ENCODE data around the gene ZC3H13. TPM values are rescaled to one million over a fixed set of nuclear protein-coding genes. Genes with fewer than 3 reads are reported as not detected.

The ZC3H13 gene
- total and polyA plus RNA-seq, 10 of the 15 experiments (the other 5 are each of a cell fraction or from before 2014, with no cell fraction given) = 10.0 to 55.9 (median 25.4) TPM

DNA sequence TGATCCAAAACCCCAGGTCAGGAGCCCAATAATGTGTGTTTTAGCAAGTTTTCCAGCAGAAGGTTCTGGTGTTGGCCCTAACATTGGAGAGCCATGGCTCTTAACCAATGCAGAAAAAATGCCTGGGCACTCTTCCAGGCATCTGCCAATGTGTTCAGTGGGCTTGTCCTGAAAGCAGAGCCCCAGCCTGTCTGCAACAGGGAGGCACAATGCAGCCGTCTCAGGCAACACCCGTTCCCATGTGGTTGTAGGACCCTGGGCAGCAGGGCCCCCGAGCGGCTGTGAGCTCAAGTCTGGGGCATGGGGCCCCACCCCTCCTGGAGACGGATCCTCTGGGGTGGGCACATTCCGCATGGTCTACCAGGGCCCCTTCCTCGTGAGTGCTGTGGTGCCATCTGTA is 142.9 kb downstream of the ZC3H13 start:
- intact Hi-C loops (cut with micrococcal nuclease; ENCODE audit: unreplicated experiment) (no loop called here), in situ Hi-C loops (cut with MboI) (no loop called here)
- H3K9ac ChIP-seq (ENCODE audit: control insufficient read depth, insufficient read depth, low read length) = no peak overlapping the region
- H3K4me1 ChIP-seq (ENCODE audit: control insufficient read depth, insufficient read depth, low read length) = no peaks in the 10 kb centered on the region
- ChIA-PET SMC1A (ENCODE audit: uncharacterized antibody, unreplicated experiment) (interaction anchor here (0.6 kb wide), 1 partner anchor 1338 kb away, joined by 5 read pairs; no protein-coding TSS in a partner anchor), CTCF (no interaction called here), RAD21 (ENCODE audit: unreplicated experiment) (no interaction called here), POLR2A (no interaction called here)
- ATAC-seq (no peak), FAIRE-seq (no peak), DNase-seq (ENCODE audit: low read depth, low spot score) (no peak)
- H3K27me3 ChIP-seq (replicated peaks in 1 of 2; ENCODE audit: control insufficient read depth in 2 of 2, insufficient read depth in 2 of 2, low read length in 1 of 2) = peaks cover 0 to 2% of the 10 kb centered on the region in 2 experiments; a peak in 1 of 4 replicates
- no TSS peak for BruUV-seq (replicated peaks)
- no peaks in the 10 kb centered on the region for H4K20me1 ChIP-seq (ENCODE audit: control insufficient read depth, insufficient read depth)
- no peaks in the 10 kb centered on the region for H3K79me2 ChIP-seq (ENCODE audit: control insufficient read depth, insufficient read depth, low read length)
- WGBS (ENCODE audit: insufficient coverage, insufficient replicate concordance, low lambda C conversion rate, missing lambda C conversion rate) = 23% methylated on average over 7 of the region's 7 CpGs
- no peak overlapping the region for H3K4me3 ChIP-seq
- no peak overlapping the region for H2AFZ ChIP-seq (ENCODE audit: control insufficient read depth, low read depth, low read length)
- H3K36me3 ChIP-seq (ENCODE audit: control insufficient read depth in 2 of 2, insufficient read depth in 2 of 2, low read length in 1 of 2) = no peaks in the 10 kb centered on the region
- TF ChIP-seq SIX5 (IDR thresholded peaks at IDR 0.05; ENCODE audit: low read depth, low read length, severe bottlenecking) = no peak
- no peak for TF ChIP-seq DPF2 (IDR thresholded peaks at IDR 0.05)
- TF ChIP-seq RBBP5 (conservative IDR thresholded peaks at IDR 0.05) = no peak
- no peak for TF ChIP-seq FOS (IDR thresholded peaks at IDR 0.05; ENCODE audit: borderline replicate concordance, extremely low read depth, insufficient read length)
- no peak for TF ChIP-seq KAT2A (conservative IDR thresholded peaks at IDR 0.05; ENCODE audit: control insufficient read depth, low read depth, low read length)
- TF ChIP-seq, protein P1, sequence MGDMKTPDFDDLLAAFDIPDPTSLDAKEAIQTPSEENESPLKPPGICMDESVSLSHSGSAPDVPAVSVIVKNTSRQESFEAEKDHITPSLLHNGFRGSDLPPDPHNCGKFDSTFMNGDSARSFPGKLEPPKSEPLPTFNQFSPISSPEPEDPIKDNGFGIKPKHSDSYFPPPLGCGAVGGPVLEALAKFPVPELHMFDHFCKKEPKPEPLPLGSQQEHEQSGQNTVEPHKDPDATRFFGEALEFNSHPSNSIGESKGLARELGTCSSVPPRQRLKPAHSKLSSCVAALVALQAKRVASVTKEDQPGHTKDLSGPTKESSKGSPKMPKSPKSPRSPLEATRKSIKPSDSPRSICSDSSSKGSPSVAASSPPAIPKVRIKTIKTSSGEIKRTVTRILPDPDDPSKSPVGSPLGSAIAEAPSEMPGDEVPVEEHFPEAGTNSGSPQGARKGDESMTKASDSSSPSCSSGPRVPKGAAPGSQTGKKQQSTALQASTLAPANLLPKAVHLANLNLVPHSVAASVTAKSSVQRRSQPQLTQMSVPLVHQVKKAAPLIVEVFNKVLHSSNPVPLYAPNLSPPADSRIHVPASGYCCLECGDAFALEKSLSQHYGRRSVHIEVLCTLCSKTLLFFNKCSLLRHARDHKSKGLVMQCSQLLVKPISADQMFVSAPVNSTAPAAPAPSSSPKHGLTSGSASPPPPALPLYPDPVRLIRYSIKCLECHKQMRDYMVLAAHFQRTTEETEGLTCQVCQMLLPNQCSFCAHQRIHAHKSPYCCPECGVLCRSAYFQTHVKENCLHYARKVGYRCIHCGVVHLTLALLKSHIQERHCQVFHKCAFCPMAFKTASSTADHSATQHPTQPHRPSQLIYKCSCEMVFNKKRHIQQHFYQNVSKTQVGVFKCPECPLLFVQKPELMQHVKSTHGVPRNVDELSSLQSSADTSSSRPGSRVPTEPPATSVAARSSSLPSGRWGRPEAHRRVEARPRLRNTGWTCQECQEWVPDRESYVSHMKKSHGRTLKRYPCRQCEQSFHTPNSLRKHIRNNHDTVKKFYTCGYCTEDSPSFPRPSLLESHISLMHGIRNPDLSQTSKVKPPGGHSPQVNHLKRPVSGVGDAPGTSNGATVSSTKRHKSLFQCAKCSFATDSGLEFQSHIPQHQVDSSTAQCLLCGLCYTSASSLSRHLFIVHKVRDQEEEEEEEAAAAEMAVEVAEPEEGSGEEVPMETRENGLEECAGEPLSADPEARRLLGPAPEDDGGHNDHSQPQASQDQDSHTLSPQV (IDR thresholded peaks at IDR 0.05) = no peak
- TF ChIP-seq ESRRA (IDR thresholded peaks at IDR 0.05; ENCODE audit: low read length) = no peak
- TF ChIP-seq GABPA (IDR thresholded peaks at IDR 0.05; ENCODE audit: low read depth) = no peak
- TF ChIP-seq, protein P2, sequence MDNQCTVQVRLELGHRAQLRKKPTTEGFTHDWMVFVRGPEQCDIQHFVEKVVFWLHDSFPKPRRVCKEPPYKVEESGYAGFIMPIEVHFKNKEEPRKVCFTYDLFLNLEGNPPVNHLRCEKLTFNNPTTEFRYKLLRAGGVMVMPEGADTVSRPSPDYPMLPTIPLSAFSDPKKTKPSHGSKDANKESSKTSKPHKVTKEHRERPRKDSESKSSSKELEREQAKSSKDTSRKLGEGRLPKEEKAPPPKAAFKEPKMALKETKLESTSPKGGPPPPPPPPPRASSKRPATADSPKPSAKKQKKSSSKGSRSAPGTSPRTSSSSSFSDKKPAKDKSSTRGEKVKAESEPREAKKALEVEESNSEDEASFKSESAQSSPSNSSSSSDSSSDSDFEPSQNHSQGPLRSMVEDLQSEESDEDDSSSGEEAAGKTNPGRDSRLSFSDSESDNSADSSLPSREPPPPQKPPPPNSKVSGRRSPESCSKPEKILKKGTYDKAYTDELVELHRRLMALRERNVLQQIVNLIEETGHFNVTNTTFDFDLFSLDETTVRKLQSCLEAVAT (IDR thresholded peaks at IDR 0.05) = no peak
- TF ChIP-seq TBL1XR1 (IDR thresholded peaks at IDR 0.05; ENCODE audit: low read depth, low read length) = no peak
- TF ChIP-seq EZH2 (IDR thresholded peaks at IDR 0.05; ENCODE audit: borderline replicate concordance, control insufficient read depth, low read depth, low read length) = no peak
- TF ChIP-seq, protein P3, sequence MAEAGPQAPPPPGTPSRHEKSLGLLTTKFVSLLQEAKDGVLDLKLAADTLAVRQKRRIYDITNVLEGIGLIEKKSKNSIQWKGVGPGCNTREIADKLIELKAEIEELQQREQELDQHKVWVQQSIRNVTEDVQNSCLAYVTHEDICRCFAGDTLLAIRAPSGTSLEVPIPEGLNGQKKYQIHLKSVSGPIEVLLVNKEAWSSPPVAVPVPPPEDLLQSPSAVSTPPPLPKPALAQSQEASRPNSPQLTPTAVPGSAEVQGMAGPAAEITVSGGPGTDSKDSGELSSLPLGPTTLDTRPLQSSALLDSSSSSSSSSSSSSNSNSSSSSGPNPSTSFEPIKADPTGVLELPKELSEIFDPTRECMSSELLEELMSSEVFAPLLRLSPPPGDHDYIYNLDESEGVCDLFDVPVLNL (IDR thresholded peaks at IDR 0.05; ENCODE audit: low read depth, low read length) = no peak
- TF ChIP-seq PAX8 (IDR thresholded peaks at IDR 0.05) = no peak
- TF ChIP-seq ZNF217 (IDR thresholded peaks at IDR 0.05) = no peak
- H3K4me2 ChIP-seq (ENCODE audit: control insufficient read depth, insufficient read depth) = no peak overlapping the region
- H3K9me3 ChIP-seq (replicated peaks; ENCODE audit: control insufficient read depth, insufficient read depth, low read length) = no peaks in the 10 kb centered on the region
- H3K27ac ChIP-seq (ENCODE audit: control insufficient read depth, insufficient read depth) = no peak overlapping the region
